GM19324 (cell line): ENCODE results near the gene CDHR1.

ENCODE experiments used
- ATAC-seq: cut with Tn5 transposase; IDR thresholded peaks from one replicate; pipeline ENCODE4 v1.9.1; 2021; ENCODE audit warnings: mild to moderate bottlenecking, moderate library complexity; ENCODE audit not compliant: unreplicated experiment, low FRiP score

CDHR1 gene

GRCh38 chr10:84196941-84197340, 2.6 kb downstream of the CDHR1 start:
- ATAC-seq, result no peak

DNA sequence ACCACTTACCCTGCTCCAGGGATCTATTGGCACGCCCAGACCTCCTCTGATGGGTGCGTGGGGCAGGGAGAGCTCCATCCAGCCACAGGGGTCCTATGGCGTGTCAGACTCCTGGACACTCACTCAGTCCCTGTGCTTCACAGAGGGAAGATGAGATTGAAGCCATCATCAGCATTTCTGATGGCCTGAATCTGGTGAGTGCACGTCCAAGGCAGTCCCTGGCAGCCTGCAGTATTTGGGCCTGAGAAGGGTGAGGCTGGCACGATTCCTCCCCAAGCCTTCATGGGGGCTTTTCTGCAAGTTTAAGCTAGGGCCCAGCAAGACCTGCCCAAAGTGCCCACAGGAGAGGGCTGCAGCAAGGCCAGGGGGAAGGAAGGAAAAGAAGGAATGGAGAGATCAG, 3.3 kb downstream of the CDHR1 start:
- no peak for ATAC-seq

- no peak for ATAC-seq
Observed at GRCh38 chr10:84198206-84198915, 4.0 kb downstream of the CDHR1 start.

GRCh38 chr10:84200537-84201243, 6.4 kb downstream of the CDHR1 start:
- no peak for ATAC-seq

- ATAC-seq, result no peak
Observed at GRCh38 chr10:84201244-84201606, 6.9 kb downstream of the CDHR1 start.

DNA sequence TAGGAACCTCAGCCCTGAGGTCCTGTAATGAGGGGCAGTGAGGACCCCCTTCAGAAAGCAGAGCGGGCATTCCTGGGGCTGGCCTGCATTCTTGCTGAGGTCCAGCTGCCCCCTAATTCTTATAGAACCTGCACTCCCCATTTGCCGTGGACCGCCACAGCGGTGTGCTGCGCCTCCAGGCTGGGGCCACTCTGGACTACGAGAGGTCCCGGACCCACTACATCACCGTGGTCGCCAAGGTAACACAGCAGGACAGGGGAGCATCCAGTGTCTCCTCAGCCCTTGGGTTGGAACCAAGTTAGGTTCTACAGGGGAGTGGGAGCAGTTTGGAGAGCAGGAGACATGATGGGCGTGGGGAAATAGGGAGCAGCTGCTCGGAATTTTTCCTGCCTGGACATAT, 7.3 kb downstream of the CDHR1 start:
- ATAC-seq, result no peak

GRCh38 chr10:84202349-84202748, 8.0 kb downstream of the CDHR1 start:
- ATAC-seq, result no peak

DNA sequence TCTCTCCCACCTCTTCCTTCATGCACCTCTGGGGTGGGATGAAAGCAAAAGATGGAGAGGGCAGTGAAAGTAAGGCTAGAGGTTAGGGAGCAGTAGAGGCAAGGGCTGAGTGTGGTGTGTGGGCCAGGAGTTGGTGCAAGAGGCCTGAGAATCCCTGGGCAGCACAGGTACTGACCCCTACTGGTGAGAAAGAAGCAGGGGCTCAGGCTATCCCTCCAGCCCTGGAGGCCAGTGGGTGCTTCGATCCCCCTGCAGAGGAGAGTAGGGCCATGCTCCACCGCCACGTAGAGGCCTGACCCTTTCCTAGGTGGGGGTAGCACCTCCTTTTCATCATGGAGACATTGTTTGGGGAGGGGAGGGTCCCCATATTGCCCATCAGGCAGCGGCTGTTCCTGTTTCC, 9.8 kb downstream of the CDHR1 start:
- peak; percentile 67 for ATAC-seq

GRCh38 chr10:84204610-84205009, 10.3 kb downstream of the CDHR1 start:
- ATAC-seq, result no peak

- ATAC-seq, result no peak
Observed at GRCh38 chr10:84205049-84205852, 10.9 kb downstream of the CDHR1 start.

DNA sequence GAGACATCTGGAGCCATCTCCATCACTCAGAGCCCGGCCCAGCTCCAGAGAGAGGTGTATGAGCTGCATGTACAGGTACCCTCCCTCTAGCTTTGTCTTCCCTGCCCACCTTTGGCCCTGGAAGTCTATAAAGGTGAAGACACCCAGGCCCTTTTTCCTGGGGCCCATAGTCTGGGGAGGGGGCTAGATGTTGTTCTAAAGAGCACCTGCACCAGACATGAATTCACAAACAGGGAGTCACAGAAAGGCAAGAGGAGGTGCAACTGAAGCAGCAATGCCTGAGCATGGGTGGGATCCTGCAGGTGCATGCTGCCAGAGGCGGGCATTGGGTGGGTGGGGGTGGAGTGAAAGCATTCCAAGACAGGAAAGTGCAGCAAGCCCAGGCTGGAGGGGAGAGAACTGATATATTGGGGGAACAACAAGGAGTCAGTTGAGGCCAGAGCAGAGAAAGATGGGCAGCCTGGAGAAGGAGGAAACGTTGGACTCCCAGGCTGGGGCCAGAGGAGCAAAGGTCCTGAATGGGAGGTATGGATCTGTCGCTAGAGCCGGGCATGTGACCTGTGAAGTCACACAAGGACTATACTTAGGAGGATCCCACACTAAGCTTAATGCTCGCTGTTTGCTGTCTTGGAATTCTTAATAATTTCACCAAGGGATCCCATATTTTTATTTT, 11.7 kb downstream of the CDHR1 start:
- no peak for ATAC-seq

DNA sequence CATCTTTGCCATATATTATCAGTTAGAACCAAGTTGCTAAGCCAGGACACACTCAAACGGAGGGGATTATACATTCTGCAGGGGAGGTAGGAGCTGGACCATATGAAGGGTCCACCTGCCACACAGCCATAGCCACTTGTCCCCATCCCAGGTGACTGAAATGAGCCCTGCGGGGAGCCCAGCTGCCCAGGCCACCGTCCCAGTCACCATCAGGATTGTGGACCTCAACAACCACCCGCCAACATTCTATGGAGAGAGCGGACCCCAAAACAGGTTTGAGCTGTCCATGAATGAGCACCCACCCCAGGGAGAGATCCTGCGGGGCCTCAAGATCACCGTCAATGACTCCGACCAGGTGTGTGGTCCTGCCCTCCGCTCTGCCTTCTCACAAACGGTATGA, 13.7 kb downstream of the CDHR1 start:
- no peak for ATAC-seq

GRCh38 chr10:84211566-84211965, 17.2 kb downstream of the CDHR1 start:
- ATAC-seq, result no peak

DNA sequence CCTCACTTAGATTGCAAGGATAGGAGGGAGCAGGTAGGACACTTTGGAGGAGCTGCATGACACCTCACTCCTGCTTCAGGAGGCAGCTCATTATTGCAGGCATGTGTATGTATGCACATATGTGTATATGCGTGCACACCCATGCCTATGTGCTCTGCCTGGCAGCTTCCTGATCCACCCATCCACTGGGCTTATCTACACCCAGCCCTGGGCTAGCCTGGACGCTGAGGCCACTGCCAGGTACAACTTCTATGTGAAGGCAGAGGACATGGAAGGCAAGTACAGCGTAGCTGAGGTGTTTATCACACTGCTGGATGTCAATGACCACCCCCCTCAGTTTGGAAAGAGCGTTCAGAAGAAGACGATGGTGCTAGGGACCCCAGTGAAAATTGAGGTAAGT, 17.7 kb downstream of the CDHR1 start:
- ATAC-seq, result no peak

GRCh38 chr10:84213076-84213475, 18.7 kb downstream of the CDHR1 start:
- ATAC-seq, result no peak

- no peak for ATAC-seq
Observed at GRCh38 chr10:84214046-84214572, 19.8 kb downstream of the CDHR1 start.

DNA sequence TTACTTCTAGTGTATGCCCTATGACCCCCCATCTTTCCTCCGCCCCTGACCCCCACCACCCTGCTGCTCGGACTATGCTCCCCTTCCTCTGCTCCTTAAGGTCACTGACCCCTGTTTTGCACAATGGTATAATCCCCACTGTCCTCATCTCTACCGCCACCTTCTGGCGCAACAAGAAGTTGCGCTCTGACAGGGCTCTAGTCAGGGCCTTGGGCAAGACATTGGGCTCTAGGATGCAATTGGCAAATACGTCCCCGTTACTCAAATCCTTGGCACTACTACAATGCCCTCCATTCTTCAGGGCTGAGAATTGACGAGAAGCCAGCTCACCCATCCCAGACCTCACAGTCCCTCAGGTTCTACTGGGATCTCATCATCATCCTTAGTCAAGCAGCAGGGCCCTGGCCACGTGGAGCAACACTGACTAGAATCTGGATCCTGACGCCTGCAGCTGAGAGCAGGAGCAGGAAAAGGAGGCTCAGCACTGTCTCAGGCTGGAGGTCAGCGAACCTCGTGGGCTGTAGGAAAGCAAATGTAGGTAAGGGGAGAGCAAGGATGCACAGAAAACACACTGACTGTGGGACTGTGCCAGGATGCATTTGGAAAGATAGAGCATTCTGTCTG, 20.4 kb downstream of the CDHR1 start:
- ATAC-seq, result peak; percentile 53

DNA sequence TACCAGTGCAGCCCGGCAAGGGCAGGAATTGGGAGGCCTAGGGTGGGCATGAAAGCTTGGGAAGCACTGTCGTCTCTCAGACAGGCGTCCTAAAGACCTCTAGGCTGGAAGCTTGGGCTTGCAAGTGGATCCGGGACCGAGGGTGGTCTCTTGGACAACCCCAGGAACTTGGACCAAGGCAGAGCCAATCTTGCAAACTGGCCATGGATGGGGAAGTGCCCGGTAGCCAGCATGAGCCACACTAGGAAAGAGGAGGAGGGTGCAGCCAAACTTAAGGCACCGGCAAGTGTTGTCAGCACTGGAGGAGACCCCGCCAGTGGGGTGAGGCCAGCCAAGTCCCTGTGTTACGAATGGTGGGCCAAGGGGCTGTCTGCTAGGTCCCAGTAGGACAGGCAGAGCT, 22.5 kb downstream of the CDHR1 start:
- no peak for ATAC-seq

GRCh38 chr10:84217746-84218145, 23.4 kb downstream of the CDHR1 start:
- ATAC-seq, result no peak

DNA sequence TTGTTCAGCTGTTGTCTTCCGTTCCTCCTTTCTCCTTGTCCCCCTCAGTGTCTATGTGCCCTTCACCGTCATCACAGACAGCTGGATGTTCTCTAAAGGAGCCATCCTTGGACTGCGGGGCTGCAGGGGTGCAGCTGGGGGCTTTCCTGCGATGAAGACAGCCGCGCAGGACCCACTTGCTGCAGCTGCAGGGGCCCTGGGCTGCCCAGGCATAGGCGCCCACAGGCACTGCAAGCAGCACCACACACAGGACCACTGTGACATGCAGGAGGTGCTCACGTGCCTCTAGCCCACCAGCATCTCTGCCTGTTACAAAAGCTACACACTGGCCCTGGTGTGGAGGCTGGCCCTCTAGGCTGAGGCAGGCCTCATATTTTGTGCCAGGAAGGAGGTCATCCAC, 27.6 kb downstream of the CDHR1 start:
- no peak for ATAC-seq
